HG03457 (cell line): ENCODE measurements around the gene CD82.
"Not testable (repeated sequence)": the region's sequence is repeated elsewhere in the genome, so short reads cannot be mapped to it uniquely, and the experiment has no call there.

Source experiments
- ATAC-seq: cut with Tn5 transposase; IDR thresholded peaks from one replicate; pipeline ENCODE4 v1.9.1; 2021; ENCODE audit warnings: moderate number of reproducible peaks; ENCODE audit not compliant: unreplicated experiment

CD82 gene

GRCh38 chr11:44628730-44629700 is 63.6 kb downstream of the CD82 start:
- no peak for ATAC-seq

- ATAC-seq: no peak
Measured at GRCh38 chr11:44629732-44630345, 64.4 kb downstream of the CD82 start.

- no peak for ATAC-seq
Measured at GRCh38 chr11:44630511-44631210, 65.2 kb downstream of the CD82 start.

- ATAC-seq: no peak
Measured at GRCh38 chr11:44631831-44632230, 66.4 kb downstream of the CD82 start.

- no peak for ATAC-seq
Measured at GRCh38 chr11:44632466-44633123, 67.1 kb downstream of the CD82 start.

- ATAC-seq: no peak
Measured at GRCh38 chr11:44633641-44634040, 68.2 kb downstream of the CD82 start.

GRCh38 chr11:44634401-44635281 is 69.2 kb downstream of the CD82 start:
- no peak for ATAC-seq

GRCh38 chr11:44637487-44637886 is 72.0 kb downstream of the CD82 start:
- no peak for ATAC-seq

GRCh38 chr11:44638032-44638431 is 72.6 kb downstream of the CD82 start:
- ATAC-seq: no peak

- ATAC-seq: no peak
Measured at GRCh38 chr11:44643217-44643616, 77.8 kb downstream of the CD82 start.

GRCh38 chr11:44645827-44646226 is 80.4 kb downstream of the CD82 start:
- no peak for ATAC-seq

GRCh38 chr11:44647255-44647955 is 81.9 kb downstream of the CD82 start:
- not testable (repeated sequence) for ATAC-seq

- ATAC-seq: no peak
Measured at GRCh38 chr11:44648109-44648508, 82.6 kb downstream of the CD82 start.

- ATAC-seq: no peak
Measured at GRCh38 chr11:44651535-44652155, 86.2 kb downstream of the CD82 start.

- ATAC-seq: no peak
Measured at GRCh38 chr11:44652901-44653644, 87.6 kb downstream of the CD82 start.

GRCh38 chr11:44654057-44654456 is 88.6 kb downstream of the CD82 start:
- ATAC-seq: no peak

- no peak for ATAC-seq
Measured at GRCh38 chr11:44654596-44654995, 89.1 kb downstream of the CD82 start.

GRCh38 chr11:44657836-44658505 is 92.5 kb downstream of the CD82 start:
- no peak for ATAC-seq
